GM12874 (cell line): ENCODE results near the gene ERAL1.

Experiments
- CTCF ChIP-seq: IDR thresholded peaks from 2 replicates; pipeline ENCODE4 v1.5.1; 2011; ENCODE audit warnings: low read depth, mild to moderate bottlenecking, control low read depth, low read length, moderate library complexity; ENCODE audit not compliant: insufficient read depth

ERAL1 gene

GRCh38 chr17:28864991-28865849 lies 10.4 kb downstream of the ERAL1 start:
- TF ChIP-seq CTCF, result no peak

- no peak for TF ChIP-seq CTCF
These were observed 11.3 kb downstream of the ERAL1 start for GRCh38 chr17:28865946-28866752.

GRCh38 chr17:28867276-28867675 lies 12.5 kb downstream of the ERAL1 start:
- no peak for TF ChIP-seq CTCF

GRCh38 chr17:28871056-28871579 lies 16.3 kb downstream of the ERAL1 start:
- no peak for TF ChIP-seq CTCF

- TF ChIP-seq CTCF, result no peak
These were observed 19.0 kb downstream of the ERAL1 start for GRCh38 chr17:28873839-28874238.

GRCh38 chr17:28874750-28875149 lies 19.9 kb downstream of the ERAL1 start:
- no peak for TF ChIP-seq CTCF

- no peak for TF ChIP-seq CTCF
These were observed 21.2 kb downstream of the ERAL1 start for GRCh38 chr17:28875848-28876550.
